IMR-90 (cell line): ENCODE measurements around the gene RPS8. TPM values are rescaled to one million over a fixed set of nuclear protein-coding genes. Genes with fewer than 3 reads are reported as not detected.
A peak's percentile ranks its signal among the peaks of the same experiment; 100 is the strongest.

Experiments used
- ATAC-seq: fragments of 200-7000 bp; cut with Tn5 transposase; 2 replicates; pipeline ENCODE4 v1.9.1; 2020; ENCODE audit warnings: low read depth, mild to moderate bottlenecking, moderate library complexity
- BruUV-seq: library from RNA; stranded (reverse); fragments of 400-500 nt; replicated peaks from 2 replicates; lab custom pipeline; 2021; lab: Mats Ljungman, UMichigan
- CTCF ChIA-PET: fragments of 300-600 bp; formaldehyde crosslinking; extraction: SDS; loops from one replicate; lab custom pipeline; 2021; ENCODE audit warnings: antibody characterized with exemption; lab: Yijun Ruan, JAX
- POLR2A ChIA-PET: fragments of 300-600 bp; sonication (Branson Sonifier 250); formaldehyde crosslinking; loops from one replicate; lab custom pipeline; 2022; ENCODE audit warnings: antibody characterized with exemption; ENCODE audit not compliant: unreplicated experiment; lab: Charles Lee
- DNase-seq: peaks from one replicate; pipeline ENCODE4 v3.0.0; 2013
- H2AFZ ChIP-seq: replicated peaks from 2 replicates; pipeline ENCODE3; 2013; ENCODE audit warnings: low read length, mild to moderate bottlenecking; ENCODE audit not compliant: poor library complexity
- H2AK5ac ChIP-seq: 2 replicates; pipeline ENCODE4 v1.6.1; 2013; ENCODE audit warnings: low read depth, low read length, inconsistent platforms
- H2AK9ac ChIP-seq: replicated peaks from 2 replicates; pipeline ENCODE3; 2013; ENCODE audit warnings: mild to moderate bottlenecking, low read depth, low read length, moderate library complexity; ENCODE audit not compliant: poor library complexity
- H2BK120ac ChIP-seq: 2 replicates; pipeline ENCODE4 v1.6.1; 2013; ENCODE audit warnings: low read depth, low read length, inconsistent platforms
- H2BK15ac ChIP-seq: 3 replicates; pipeline ENCODE4 v1.6.1; 2013; ENCODE audit warnings: low read depth, low read length, inconsistent platforms
- H2BK20ac ChIP-seq: 2 replicates; pipeline ENCODE4 v1.6.1; 2013; ENCODE audit warnings: low read depth, mild to moderate bottlenecking, inconsistent platforms, low read length, moderate library complexity
- H2BK5ac ChIP-seq: 2 replicates; pipeline ENCODE4 v1.6.1; 2013; ENCODE audit warnings: mild to moderate bottlenecking, low read depth, low read length, inconsistent platforms; ENCODE audit not compliant: poor library complexity, severe bottlenecking
- H3K14ac ChIP-seq: replicated peaks from 2 replicates; pipeline ENCODE4 v1.6.1; 2013; ENCODE audit warnings: low read depth, low read length, inconsistent platforms
- H3K18ac ChIP-seq: 2 replicates; pipeline ENCODE4 v1.6.1; 2013; ENCODE audit warnings: low read depth, low read length, control low read depth
- H3K23ac ChIP-seq: 2 replicates; pipeline ENCODE4 v1.6.1; 2013; ENCODE audit warnings: low read depth, low read length, inconsistent platforms
- H3K27ac ChIP-seq: 2 replicates; pipeline ENCODE4 v1.5.1; 2013; ENCODE audit warnings: mild to moderate bottlenecking, control low read depth, low read length; ENCODE audit not compliant: insufficient read depth
- H3K27me3 ChIP-seq: 2 replicates; pipeline ENCODE4 v1.6.1; 2013; ENCODE audit warnings: low read length; ENCODE audit not compliant: control insufficient read depth, insufficient read depth
- H3K36me3 ChIP-seq: 2 replicates; pipeline ENCODE4 v1.6.1; 2013; ENCODE audit warnings: low read length, mixed read lengths; ENCODE audit not compliant: control insufficient read depth, insufficient read depth
- H3K4ac ChIP-seq: 2 replicates; pipeline ENCODE4 v1.6.1; 2013; ENCODE audit warnings: low read depth, low read length, inconsistent platforms
- H3K4me1 ChIP-seq: 2 replicates; pipeline ENCODE4 v1.6.1; 2013; ENCODE audit warnings: low read length, mixed read lengths; ENCODE audit not compliant: control insufficient read depth, insufficient read depth
- H3K4me2 ChIP-seq: 2 replicates; pipeline ENCODE4 v1.6.1; 2013; ENCODE audit warnings: low read depth, mild to moderate bottlenecking, control low read depth, low read length, moderate library complexity
- H3K4me3 ChIP-seq: 2 replicates; pipeline ENCODE4 v1.5.1; 2013; ENCODE audit warnings: low read depth, mild to moderate bottlenecking, control low read depth, low read length, moderate library complexity; ENCODE audit not compliant: insufficient read depth
- H3K56ac ChIP-seq: 2 replicates; pipeline ENCODE4 v1.6.1; 2013; ENCODE audit warnings: low read length, inconsistent platforms; ENCODE audit not compliant: insufficient read depth; ENCODE audit errors: extremely low read depth
- H3K79me1 ChIP-seq, 2 experiments: 2 replicates each; pipeline ENCODE4 v1.6.1; 2013; ENCODE audit warnings: low read length in 2 of 2, inconsistent platforms in 1 of 2, low read depth in 1 of 2
- H3K9ac ChIP-seq: 2 replicates; pipeline ENCODE4 v1.6.1; 2013; ENCODE audit warnings: low read depth, low read length, control low read depth
- H3K9me1 ChIP-seq: 2 replicates; pipeline ENCODE4 v1.6.1; 2013; ENCODE audit warnings: low read length, inconsistent platforms; ENCODE audit not compliant: insufficient read depth
- H3K9me3 ChIP-seq: 2 replicates; pipeline ENCODE4 v1.6.1; 2013; ENCODE audit warnings: low read length; ENCODE audit not compliant: control insufficient read depth, insufficient read depth
- H4K20me1 ChIP-seq: 2 replicates; pipeline ENCODE4 v1.6.1; 2013; ENCODE audit warnings: low read length, inconsistent platforms; ENCODE audit not compliant: insufficient read depth
- H4K5ac ChIP-seq: 2 replicates; pipeline ENCODE4 v1.6.1; 2013; ENCODE audit warnings: mild to moderate bottlenecking, low read depth, low read length, control low read depth
- H4K8ac ChIP-seq, 2 experiments: 2 replicates each; pipeline ENCODE4 v1.6.1; 2013; ENCODE audit warnings: low read depth in 2 of 2, low read length in 2 of 2, control low read depth in 1 of 2, inconsistent platforms in 1 of 2
- H4K91ac ChIP-seq: 2 replicates; pipeline ENCODE4 v1.6.1; 2013; ENCODE audit warnings: low read depth, low read length, inconsistent platforms; ENCODE audit not compliant: insufficient read depth
- BHLHE40 ChIP-seq: fragments of 150-350 bp; IDR thresholded peaks from 2 replicates; pipeline ENCODE4 v1.6.1; 2016; ENCODE audit warnings: mild to moderate bottlenecking, low read depth, low read length
- CEBPB ChIP-seq: IDR thresholded peaks from 2 replicates; pipeline ENCODE4 v1.6.1; 2012; ENCODE audit warnings: low read depth, low read length, improper control_type of control experiment
- CHD1 ChIP-seq: IDR thresholded peaks from 2 replicates; pipeline ENCODE4 v1.6.1; 2012; ENCODE audit warnings: low read depth, low read length, improper control_type of control experiment
- CTCF ChIP-seq: conservative IDR thresholded peaks from 2 replicates; pipeline ENCODE4 v1.5.1; 2012; ENCODE audit warnings: mild to moderate bottlenecking, low read depth, low read length, improper control_type of control experiment
- ELK1 ChIP-seq: fragments of 150-350 bp; IDR thresholded peaks from 2 replicates; pipeline ENCODE4 v1.6.1; 2016; ENCODE audit warnings: low read depth, mild to moderate bottlenecking, low read length, moderate library complexity, borderline replicate concordance
- FOS ChIP-seq: fragments of 150-350 bp; IDR thresholded peaks from 2 replicates; pipeline ENCODE4 v1.6.1; 2016; ENCODE audit warnings: low read depth, low read length
- MAFK ChIP-seq: IDR thresholded peaks from 2 replicates; pipeline ENCODE4 v1.6.1; 2012; ENCODE audit warnings: low read depth, low read length, improper control_type of control experiment
- MAZ ChIP-seq: IDR thresholded peaks from 2 replicates; pipeline ENCODE4 v1.6.1; 2012; ENCODE audit warnings: low read depth, mild to moderate bottlenecking, low read length, improper control_type of control experiment, moderate library complexity, borderline replicate concordance
- MXI1 ChIP-seq: IDR thresholded peaks from 2 replicates; pipeline ENCODE4 v1.6.1; 2012; ENCODE audit warnings: low read depth, mild to moderate bottlenecking, low read length, moderate library complexity, borderline replicate concordance
- NFE2L2 ChIP-seq: fragments of 150-350 bp; IDR thresholded peaks from 2 replicates; pipeline ENCODE4 v1.6.1; 2016; ENCODE audit warnings: low read depth, mild to moderate bottlenecking, low read length
- POLR2A ChIP-seq: IDR thresholded peaks from 2 replicates; pipeline ENCODE4 v1.6.1; 2012; ENCODE audit warnings: mild to moderate bottlenecking, low read depth, low read length
- RAD21 ChIP-seq: IDR thresholded peaks from 2 replicates; pipeline ENCODE4 v1.6.1; 2012; ENCODE audit warnings: low read length, improper control_type of control experiment
- RCOR1 ChIP-seq: IDR thresholded peaks from 2 replicates; pipeline ENCODE4 v1.6.1; 2012; ENCODE audit warnings: mild to moderate bottlenecking, low read length, improper control_type of control experiment; ENCODE audit not compliant: insufficient replicate concordance
- RFX5 ChIP-seq: IDR thresholded peaks from 2 replicates; pipeline ENCODE4 v1.8.0; 2012; ENCODE audit warnings: low read depth, mild to moderate bottlenecking, low read length, moderate library complexity
- SMC3 ChIP-seq: fragments of 150-350 bp; IDR thresholded peaks from 2 replicates; pipeline ENCODE4 v1.6.1; 2016; ENCODE audit warnings: low read depth, mild to moderate bottlenecking, antibody characterized with exemption, low read length, moderate library complexity
- USF2 ChIP-seq: fragments of 150-350 bp; IDR thresholded peaks from 2 replicates; pipeline ENCODE4 v1.6.1; 2017; ENCODE audit warnings: mild to moderate bottlenecking, antibody characterized with exemption, low read length, low read depth
- WGBS, 2 experiments: methylation state at CpG; one replicate each; pipeline versions ENCODE4 v1.1.5 to v1.1.7; 2013; ENCODE audit warnings: missing lambda C conversion rate in 2 of 2; ENCODE audit not compliant: insufficient read length in 1 of 2; ENCODE audit errors: extremely low coverage in 2 of 2; 5-methylcytosine and 5-hydroxymethylcytosine counted together
- dilution Hi-C: fragments of 300-500 bp; cut with HindIII; formaldehyde crosslinking; loops from one replicate; pipeline ENCODE4 v1.14.3; 2018; ENCODE audit warnings: low sequenced_read_pairs; ENCODE audit not compliant: unreplicated experiment
- in situ Hi-C: fragments of 300-500 bp; cut with MboI; formaldehyde crosslinking; loops from 3 replicates; pipeline ENCODE4 v1.14.3; 2019; ENCODE audit warnings: low sequenced_read_pairs, inconsistent platforms, mixed read lengths
- intact Hi-C: fragments of 100-400 bp; cut with micrococcal nuclease; formaldehyde crosslinking; loops from 2 replicates; pipeline ENCODE4 v1.10.0; 2022
- polyA plus RNA-seq, 3 experiments: library from polyadenylated mRNA; depleted of rRNA; stranded (reverse); fragments of >200 nt; gene quantifications; 2 replicates each; pipeline ENCODE4 v1.2.3, GENCODE V29; 2012; ENCODE audit warnings: low replicate concordance in 1 of 3
- total RNA-seq: library from RNA; depleted of rRNA; stranded (reverse); fragments of >200 nt; gene quantifications from 2 replicates; pipeline ENCODE4 v1.2.3, GENCODE V29; 2012

Gene RPS8
- total and polyA plus RNA-seq, 2 of the 4 experiments (the other 2 are of a cell fraction) = 2,171 to 2,255 TPM

GRCh38 chr1:44787506-44787905 is 12.2 kb downstream of the RPS8 start:
- Histone ChIP-seq H2BK120ac (no peak overlapping the region), H3K14ac (no peak overlapping the region), H4K8ac (no peak overlapping the region), H3K79me1 (no peaks in the 10 kb centered on the region), H3K9ac (no peak overlapping the region), H2AK5ac (no peak overlapping the region), H3K23ac (no peak overlapping the region), H2AFZ (peak overlapping the region; percentile 4), H4K91ac (no peak overlapping the region), H3K56ac (no peak overlapping the region), H4K5ac (no peak overlapping the region), H2BK5ac (no peak overlapping the region), H3K9me3 (no peaks in the 10 kb centered on the region), H2AK9ac (no peak overlapping the region), H3K4me2 (no peak overlapping the region), H4K20me1 (no peaks in the 10 kb centered on the region), H3K27ac (no peak overlapping the region), H3K9me1 (no peaks in the 10 kb centered on the region), H2BK20ac (no peak overlapping the region), H3K4me3 (no peak overlapping the region), H3K18ac (no peak overlapping the region), H3K4me1 (peaks cover 8% of the 10 kb centered on the region; the same call in 1 of the 2 replicates), H3K4ac (no peak overlapping the region), H3K27me3 (peaks cover 2% of the 10 kb centered on the region; the same call in 1 of the 2 replicates), H3K36me3 (no peaks in the 10 kb centered on the region), H2BK15ac (no peak overlapping the region)
- intact Hi-C loops = no loop called here
- ATAC-seq (no peak), DNase-seq (no peak)
- no TSS peak for BruUV-seq
- dilution Hi-C loops = no loop called here
- WGBS, 2 experiments = no CpG with 5 or more reads among the region's 10 CpGs
- TF ChIP-seq MAFK = no peak
- TF ChIP-seq BHLHE40 = no peak
- no peak for TF ChIP-seq RFX5
- TF ChIP-seq SMC3 = no peak
- no peak for TF ChIP-seq MXI1
- TF ChIP-seq CHD1 = no peak
- no peak for TF ChIP-seq MAZ
- no peak for TF ChIP-seq POLR2A
- TF ChIP-seq NFE2L2 = no peak
- TF ChIP-seq CEBPB = no peak
- TF ChIP-seq USF2 = no peak
- no peak for TF ChIP-seq ELK1
- TF ChIP-seq RCOR1 = no peak
- no peak for TF ChIP-seq CTCF
- TF ChIP-seq RAD21 = no peak
- TF ChIP-seq FOS = no peak
- in situ Hi-C loops = no loop called here
- ChIA-PET POLR2A (no interaction called here), CTCF (interaction anchor here (1.4 kb wide), 1 partner anchor 12 kb away, joined by 9 read pairs; the partner anchor contains the start of gene PLK3)
